Fibroblast of skin of scalp (primary cell): ENCODE results near the gene KLHL24. TPM values are rescaled to one million over a fixed set of nuclear protein-coding genes. Genes with fewer than 3 reads are reported as not detected.
"Not testable (repeated sequence)": the region's sequence is repeated elsewhere in the genome, so short reads cannot be mapped to it uniquely, and the experiment has no call there.

ENCODE experiments used
- DNase-seq: peaks from one replicate; pipeline ENCODE4 v3.0.0-alpha.2; 2013
- polyA plus RNA-seq, 2 experiments: library from polyadenylated mRNA; unstranded; fragments of 120-200 nt; gene quantifications; one replicate each; pipeline ENCODE4 v1.2.1, GENCODE V29; 2013; ENCODE audit not compliant: insufficient read length in 2 of 2

KLHL24 gene
- 5.2 TPM for polyA plus RNA-seq (2013, experiment 1 of 2; ENCODE audit: insufficient read length)
- polyA plus RNA-seq (2013, experiment 2 of 2; ENCODE audit: insufficient read length) = 5.0 TPM

- peak; percentile 93 for DNase-seq
Observed at GRCh38 chr3:183635431-183636220, at the start of gene KLHL24. TSS of gene KLHL24 (plus strand) at chr3:183635623. CDS start at chr3:183650357, 14,734 bp downstream.

- no peak for DNase-seq
Observed at GRCh38 chr3:183586477-183586876, 48.9 kb upstream of the KLHL24 start.

- DNase-seq = no peak
Observed at GRCh38 chr3:183587336-183587735, 48.1 kb upstream of the KLHL24 start.

- DNase-seq = no peak
Observed at GRCh38 chr3:183590442-183590841, 45.0 kb upstream of the KLHL24 start.

GRCh38 chr3:183591881-183592521 lies 43.4 kb upstream of the KLHL24 start:
- DNase-seq = no peak

GRCh38 chr3:183592821-183593220 lies 42.6 kb upstream of the KLHL24 start:
- no peak for DNase-seq

GRCh38 chr3:183594636-183595035 lies 40.8 kb upstream of the KLHL24 start:
- DNase-seq = no peak

GRCh38 chr3:183597959-183598358 lies 37.5 kb upstream of the KLHL24 start:
- DNase-seq = no peak

GRCh38 chr3:183611326-183611725 lies 24.1 kb upstream of the KLHL24 start:
- DNase-seq = not testable (repeated sequence)

GRCh38 chr3:183613366-183614285 lies 21.8 kb upstream of the KLHL24 start:
- DNase-seq = no peak

GRCh38 chr3:183618542-183618941 lies 16.9 kb upstream of the KLHL24 start:
- no peak for DNase-seq

- no peak for DNase-seq
Observed at GRCh38 chr3:183619010-183619409, 16.4 kb upstream of the KLHL24 start.

- no peak for DNase-seq
Observed at GRCh38 chr3:183619624-183620251, 15.7 kb upstream of the KLHL24 start.

- no peak for DNase-seq
Observed at GRCh38 chr3:183620252-183620628, 15.2 kb upstream of the KLHL24 start.

- DNase-seq = not testable (repeated sequence)
Observed at GRCh38 chr3:183622473-183622872, 12.9 kb upstream of the KLHL24 start.

GRCh38 chr3:183626877-183627594 lies 8.4 kb upstream of the KLHL24 start:
- DNase-seq = no peak

GRCh38 chr3:183629546-183630301 lies 5.7 kb upstream of the KLHL24 start:
- no peak for DNase-seq

GRCh38 chr3:183631715-183632114 lies 3.7 kb upstream of the KLHL24 start:
- DNase-seq = no peak

- DNase-seq = not testable (repeated sequence)
Observed at GRCh38 chr3:183632725-183633124, 2.7 kb upstream of the KLHL24 start.

GRCh38 chr3:183634707-183635106 lies 716 bp upstream of the KLHL24 start:
- no peak for DNase-seq

- no peak for DNase-seq
Observed at GRCh38 chr3:183635107-183635430, 354 bp upstream of the KLHL24 start.
